Retinal pigment epithelial cell (primary cell): Measurements from ENCODE around the gene ORAI3.

Experiments used
- DNase-seq: peaks from one replicate; pipeline ENCODE4 v3.0.0-alpha.2; 2010; ENCODE audit warnings: low read depth
- H3K4me3 ChIP-seq: 2 replicates; pipeline ENCODE4 v1.5.1; 2011; ENCODE audit warnings: mild to moderate bottlenecking, low read length, control low read depth, moderate library complexity
- CTCF ChIP-seq: conservative IDR thresholded peaks from 2 replicates; pipeline ENCODE4 v1.5.1; 2011; ENCODE audit warnings: low read depth, low read length, control low read depth, inconsistent platforms

The ORAI3 gene

GRCh38 chr16:30986129-30986991 lies 37.5 kb downstream of the ORAI3 start:
- DNase-seq, result no peak
- no peak overlapping the region for H3K4me3 ChIP-seq
- TF ChIP-seq CTCF, result no peak

GRCh38 chr16:30987581-30988190 lies 38.8 kb downstream of the ORAI3 start:
- TF ChIP-seq CTCF, result no peak
- H3K4me3 ChIP-seq, result no peak overlapping the region
- no peak for DNase-seq

- TF ChIP-seq CTCF, result no peak
- H3K4me3 ChIP-seq, result no peak overlapping the region
- DNase-seq, result no peak
Observed at GRCh38 chr16:30989469-30990047, 40.7 kb downstream of the ORAI3 start.

- H3K4me3 ChIP-seq, result no peak overlapping the region
- TF ChIP-seq CTCF, result no peak
- no peak for DNase-seq
Observed at GRCh38 chr16:30990105-30990504, 41.2 kb downstream of the ORAI3 start.

- no peak for TF ChIP-seq CTCF
- H3K4me3 ChIP-seq, result no peak overlapping the region
- no peak for DNase-seq
Observed at GRCh38 chr16:30991052-30991451, 42.2 kb downstream of the ORAI3 start.

- no peak overlapping the region for H3K4me3 ChIP-seq
- DNase-seq, result no peak
- no peak for TF ChIP-seq CTCF
Observed at GRCh38 chr16:30992276-30992780, 43.5 kb downstream of the ORAI3 start.
